NCI-H748 (cell line): ENCODE data around the gene CDY2A.
"Not testable (repeated sequence)": the region's sequence is repeated elsewhere in the genome, so short reads cannot be mapped to it uniquely, and the experiment has no call there.

Experiments
- DNase-seq: peaks from one replicate; lab custom pipeline; 2025; ENCODE audit not compliant: unreplicated experiment; lab: John Stamatoyannopoulos, UW

Gene CDY2A, protein sequence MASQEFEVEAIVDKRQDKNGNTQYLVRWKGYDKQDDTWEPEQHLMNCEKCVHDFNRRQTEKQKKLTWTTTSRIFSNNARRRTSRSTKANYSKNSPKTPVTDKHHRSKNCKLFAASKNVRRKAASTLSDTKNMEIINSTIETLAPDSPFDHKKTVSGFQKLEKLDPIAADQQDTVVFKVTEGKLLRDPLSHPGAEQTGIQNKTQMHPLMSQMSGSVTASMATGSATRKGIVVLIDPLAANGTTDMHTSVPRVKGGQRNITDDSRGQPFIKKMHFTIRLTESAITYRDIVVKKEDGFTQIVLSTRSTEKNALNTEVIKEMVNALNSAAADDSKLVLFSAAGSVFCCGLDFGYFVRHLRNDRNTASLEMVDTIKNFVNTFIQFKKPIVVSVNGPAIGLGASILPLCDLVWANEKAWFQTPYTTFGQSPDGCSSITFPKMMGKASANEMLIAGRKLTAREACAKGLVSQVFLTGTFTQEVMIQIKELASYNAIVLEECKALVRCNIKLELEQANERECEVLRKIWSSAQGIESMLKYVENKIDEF

DNA sequence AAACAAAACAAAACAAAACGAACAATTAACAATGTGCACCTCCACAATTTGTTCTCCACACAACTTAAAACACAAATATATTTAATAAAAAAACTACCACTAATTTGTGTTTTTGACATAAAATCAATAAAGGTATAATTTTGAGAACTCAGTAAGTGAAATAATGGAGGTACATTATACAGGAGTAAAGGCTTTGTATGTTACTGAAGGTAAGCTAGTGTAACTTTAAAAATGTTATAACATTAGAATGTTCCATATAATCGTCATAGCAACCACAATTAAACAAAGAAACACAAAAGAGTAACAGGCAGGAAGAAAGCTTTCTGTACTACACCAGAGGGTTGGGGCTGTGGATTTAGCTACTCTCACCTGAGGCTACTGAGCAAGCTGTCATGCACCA is at the start of gene CDY2A:
CDY2A (plus strand) TSS at position 301 of the 400 bp plus-strand sequence. CDS start 328 bp downstream, outside the sequence.
- not testable (repeated sequence) for DNase-seq

DNA sequence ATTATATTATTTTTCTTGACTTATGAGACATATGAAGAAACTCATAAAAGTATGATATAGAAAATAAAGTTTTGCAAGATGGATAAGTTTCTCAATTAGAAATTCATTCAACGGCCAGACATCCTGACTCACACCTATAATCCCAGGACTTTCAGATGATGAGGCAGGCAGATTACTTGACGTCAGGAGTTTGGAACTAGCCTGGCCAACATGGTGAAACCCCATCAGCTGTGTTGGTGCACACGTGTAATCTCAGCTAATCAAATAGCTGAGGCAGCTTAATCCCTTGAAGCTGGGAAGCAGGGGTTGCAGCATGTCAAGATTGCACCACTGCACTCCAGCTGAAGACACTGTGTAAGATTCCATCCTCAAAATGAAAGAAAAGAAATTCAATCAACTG is 28.0 kb upstream of the CDY2A start:
- DNase-seq, result not testable (repeated sequence)

DNA sequence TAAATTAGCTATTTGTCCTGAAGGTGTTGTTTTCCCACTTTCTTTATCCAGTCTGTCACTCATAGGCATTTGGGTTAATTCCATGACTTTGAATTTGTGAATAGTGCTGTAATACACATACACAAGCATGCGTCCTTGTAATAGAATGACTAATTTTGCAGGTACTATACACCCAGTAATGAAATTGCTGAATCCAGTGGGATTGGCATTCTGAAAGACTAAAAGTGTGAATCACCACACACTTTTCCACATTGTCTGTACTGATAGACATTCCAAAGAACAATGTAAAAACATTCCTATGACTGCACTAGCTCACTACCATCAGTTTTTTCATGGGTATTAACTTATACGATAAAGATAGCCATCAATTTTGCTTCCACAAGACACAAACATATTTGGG is 27.3 kb upstream of the CDY2A start:
- not testable (repeated sequence) for DNase-seq

DNA sequence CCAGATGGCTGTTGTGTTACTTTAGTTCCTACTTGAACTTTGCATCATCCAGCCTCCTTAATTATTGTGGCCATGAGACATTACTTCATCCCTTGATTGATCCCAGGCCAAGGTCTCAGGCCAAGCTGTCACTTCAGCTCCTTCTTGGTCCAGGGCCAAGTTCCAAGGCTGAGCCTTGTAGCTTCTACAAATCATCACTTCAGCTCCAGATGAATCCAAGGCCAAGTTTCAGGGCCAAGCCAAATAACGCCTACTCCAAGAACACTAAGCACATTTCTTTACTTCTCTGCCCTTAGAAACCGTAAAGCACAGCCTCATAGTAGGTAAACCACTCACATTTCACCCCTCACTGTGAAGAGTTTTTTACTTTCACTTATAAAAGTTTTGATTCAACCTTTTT is 1.7 kb upstream of the CDY2A start:
- DNase-seq, result not testable (repeated sequence)

DNA sequence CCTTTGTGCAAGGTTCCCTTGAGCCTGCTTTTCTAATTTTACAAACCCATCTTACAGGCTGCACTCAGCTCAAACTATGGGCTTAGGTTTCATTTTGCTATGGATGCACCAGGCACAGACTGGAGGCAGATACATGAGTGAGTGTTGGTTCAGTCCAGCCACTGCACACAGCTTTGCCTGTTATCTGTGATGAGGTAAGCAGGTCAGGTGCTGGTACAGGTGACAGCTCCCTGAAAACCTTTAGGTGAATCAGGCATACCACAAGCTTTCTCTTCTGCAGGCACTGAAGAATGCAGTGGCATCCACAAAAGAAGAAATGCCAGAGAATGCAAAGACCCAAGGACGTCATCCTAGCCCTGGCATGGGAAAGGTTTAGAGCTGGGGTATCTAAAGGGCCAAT is 3.3 kb downstream of the CDY2A start:
- DNase-seq, result not testable (repeated sequence)

DNA sequence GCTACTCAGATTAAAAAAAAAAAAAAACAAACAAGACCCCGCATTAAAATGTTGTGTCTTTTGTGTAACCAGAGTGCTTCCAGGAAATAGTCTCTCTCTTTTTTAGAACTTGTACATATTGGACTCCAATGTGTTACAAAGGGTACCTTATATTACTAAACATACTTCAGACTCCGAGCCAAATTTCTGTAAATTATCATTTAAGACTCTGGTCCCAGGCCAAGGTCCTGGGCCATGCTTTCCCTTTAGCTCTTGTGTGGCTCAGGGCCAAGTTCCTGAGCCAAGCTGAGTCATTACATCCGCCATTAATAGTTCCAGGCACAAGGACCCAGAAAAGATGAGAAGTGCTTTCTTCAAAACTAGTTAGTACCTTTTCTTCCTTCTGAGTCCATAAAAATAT is 4.6 kb downstream of the CDY2A start:
- not testable (repeated sequence) for DNase-seq

DNA sequence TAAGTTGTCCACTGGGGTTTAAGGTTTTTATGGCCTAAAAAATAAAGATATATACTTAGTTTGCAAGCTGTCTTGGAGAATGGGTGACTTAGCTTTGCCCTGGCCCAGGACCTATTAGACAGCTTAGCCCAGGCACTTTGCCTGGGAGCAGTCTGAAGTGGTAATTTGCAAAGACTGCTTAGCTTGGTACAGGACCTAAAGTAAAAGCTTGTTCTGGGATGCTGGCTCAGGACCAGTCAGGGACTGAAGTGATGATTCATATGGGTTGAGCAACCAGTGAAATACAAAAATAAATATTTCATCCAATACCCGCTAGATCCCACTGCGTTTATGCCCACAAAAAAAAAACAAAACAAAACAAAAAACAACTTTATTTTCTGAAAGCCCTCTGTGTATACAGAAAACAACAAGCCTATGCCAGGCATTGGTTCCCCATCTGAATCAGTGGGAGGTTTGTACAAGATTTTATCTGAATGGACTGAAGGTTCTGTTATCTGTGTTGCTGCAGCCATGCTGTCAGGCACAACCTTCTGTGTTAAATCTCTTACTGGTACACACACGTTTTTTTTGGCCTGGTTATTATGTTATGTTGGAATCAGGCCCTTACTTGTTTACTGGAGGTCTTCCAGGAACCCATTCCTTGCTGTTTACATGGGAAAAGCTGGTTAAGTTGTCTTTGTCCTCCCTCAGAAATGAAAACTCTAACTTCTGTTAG is 8.7 kb downstream of the CDY2A start:
- DNase-seq, result not testable (repeated sequence)

DNA sequence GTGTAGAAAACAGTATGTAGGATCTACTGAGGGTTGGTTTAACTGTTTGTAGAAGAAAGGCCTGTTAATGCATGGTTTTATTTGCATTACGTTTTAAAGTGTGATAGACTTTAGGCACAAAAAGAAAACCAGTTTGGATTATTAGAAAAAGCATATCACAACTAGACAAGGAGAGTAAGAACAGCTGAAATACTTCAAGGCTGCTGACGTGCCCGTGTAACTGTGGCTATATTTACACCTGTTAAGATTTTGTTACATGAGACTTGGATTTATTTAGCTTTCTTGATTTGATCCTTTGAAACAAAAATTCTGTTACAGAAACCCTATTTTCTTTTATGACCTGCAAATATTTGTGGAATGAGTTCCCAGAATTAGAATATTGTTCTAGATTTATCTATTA is 9.3 kb downstream of the CDY2A start:
- DNase-seq, result not testable (repeated sequence)

DNA sequence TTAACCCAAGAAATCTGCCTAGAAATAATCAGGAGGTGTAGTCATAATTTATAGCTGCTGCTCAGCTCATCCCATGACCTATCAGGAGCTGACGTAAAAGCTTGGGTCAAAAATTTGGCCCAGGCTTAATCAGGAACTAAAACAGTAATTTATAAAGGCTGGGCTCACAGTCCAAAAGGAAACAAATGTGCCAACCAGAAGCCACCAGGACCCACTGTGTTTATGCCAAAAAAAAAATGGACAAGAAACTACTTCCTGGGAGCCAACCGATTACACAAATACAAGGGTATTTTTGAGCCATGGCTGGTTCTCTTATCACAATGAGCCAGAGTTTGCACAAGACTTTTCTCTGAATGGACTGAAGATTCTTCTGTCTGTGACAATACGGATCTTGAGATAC is 19.4 kb downstream of the CDY2A start:
- DNase-seq, result not testable (repeated sequence)

DNA sequence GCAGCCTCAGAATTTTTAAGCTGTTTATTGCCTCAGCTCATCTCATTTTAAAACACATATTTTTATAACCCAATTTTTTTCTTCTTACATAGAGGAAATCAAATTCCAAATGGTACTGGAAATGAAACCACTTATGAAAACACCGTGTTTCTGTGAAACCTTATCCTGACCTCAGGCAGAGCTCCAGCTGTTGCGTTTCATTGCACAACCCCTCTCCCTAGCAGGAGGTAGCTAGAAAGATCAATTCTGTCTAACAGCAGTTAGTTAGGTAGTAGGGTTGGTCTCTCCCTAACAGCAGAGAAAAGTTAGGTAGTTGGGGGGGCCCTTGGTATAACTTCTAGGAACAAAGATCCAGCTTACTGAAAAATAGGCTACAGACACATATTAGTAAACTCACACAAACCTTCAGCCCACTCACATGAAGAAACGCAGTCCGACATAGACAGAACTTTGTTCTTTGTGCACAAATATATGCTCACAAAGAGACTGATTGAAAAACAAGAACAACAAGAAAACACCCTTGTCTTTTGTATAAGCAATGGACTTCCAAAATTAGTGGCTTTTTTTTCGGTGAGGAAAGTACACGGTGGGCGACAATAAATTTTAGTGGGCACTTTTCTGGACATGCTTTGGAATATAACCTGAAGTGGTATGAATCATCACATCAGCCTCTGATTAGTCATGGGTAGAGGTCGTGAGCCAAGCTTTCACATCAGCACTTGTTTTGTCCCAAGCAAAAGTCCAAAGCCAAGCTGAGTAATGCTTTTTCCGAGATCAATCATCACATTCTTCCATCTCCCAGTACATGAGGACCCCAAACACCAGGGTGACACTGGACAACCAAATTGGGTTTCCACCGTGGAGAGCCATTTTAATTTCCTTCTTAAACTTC is 22.8 kb downstream of the CDY2A start:
- DNase-seq, result not testable (repeated sequence)

DNA sequence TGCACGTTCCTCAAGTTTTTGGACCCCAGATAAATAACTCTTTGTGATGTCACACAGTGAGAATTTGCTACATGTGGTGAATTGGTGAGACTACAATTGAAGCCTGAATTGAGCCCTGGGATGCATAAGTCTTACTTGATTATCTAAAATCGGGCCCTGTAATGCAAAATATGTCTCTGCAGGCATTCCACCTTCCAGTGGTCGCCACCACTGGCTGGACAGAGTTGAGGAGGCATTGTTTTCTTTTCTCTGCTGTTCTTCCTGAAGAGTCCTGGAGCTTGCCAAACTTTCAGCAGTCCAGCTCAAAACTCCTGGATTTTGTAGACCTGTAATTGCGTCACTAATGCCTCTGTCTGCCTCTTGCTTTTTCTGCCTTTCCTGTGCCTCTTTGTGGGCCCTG is 23.5 kb downstream of the CDY2A start:
- DNase-seq, result not testable (repeated sequence)

DNA sequence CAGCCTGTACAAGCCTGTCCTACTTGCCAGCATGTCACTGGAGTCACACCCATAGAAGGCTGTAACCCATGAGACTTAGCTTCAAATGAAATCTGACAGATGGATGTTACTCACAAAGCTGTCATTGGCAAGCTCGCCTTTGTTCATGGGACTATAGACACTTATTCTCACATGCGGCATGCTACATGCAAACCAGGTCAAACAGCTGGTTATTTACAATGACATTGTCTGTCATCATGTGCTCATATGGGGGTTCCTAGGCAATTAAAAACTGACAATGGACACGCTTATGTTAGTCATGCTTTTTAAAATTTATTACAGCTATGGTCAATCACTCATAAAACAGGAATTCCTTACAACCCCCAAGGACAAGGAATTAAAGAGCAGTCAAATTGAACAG is 30.9 kb downstream of the CDY2A start:
- DNase-seq, result not testable (repeated sequence)

DNA sequence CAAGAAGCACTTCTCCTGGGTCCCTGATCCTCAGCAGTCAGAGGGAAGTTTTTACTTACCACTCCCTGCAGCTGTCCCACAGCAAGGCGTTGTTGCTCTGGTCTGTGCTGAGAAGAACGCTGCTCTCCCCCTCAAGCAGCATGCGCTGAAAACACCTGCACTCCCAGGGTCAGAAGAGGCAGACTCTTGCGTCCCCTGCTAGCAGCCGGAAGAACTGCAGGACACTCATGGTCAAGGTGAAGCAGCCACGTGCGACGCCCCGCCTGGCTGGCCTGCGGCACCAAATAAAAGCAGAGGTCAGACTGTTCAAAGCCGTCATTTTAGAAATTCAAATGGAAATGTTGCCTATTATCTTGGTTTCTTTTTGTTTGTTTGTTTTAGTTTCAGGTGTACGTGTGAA is 47.9 kb downstream of the CDY2A start:
- not testable (repeated sequence) for DNase-seq
